Fibroblast of pulmonary artery (primary cell): ENCODE results near the gene PNPLA7.

Experiments used
- DNase-seq: peaks from one replicate; pipeline ENCODE4 v3.0.0-alpha.2; 2010; ENCODE audit warnings: low read depth
- H3K4me3 ChIP-seq: replicated peaks from 2 replicates; pipeline ENCODE4 v1.5.1; 2011; ENCODE audit warnings: low read depth, mild to moderate bottlenecking, control low read depth, low read length, moderate library complexity
- CTCF ChIP-seq: IDR thresholded peaks from 2 replicates; pipeline ENCODE4 v1.5.1; 2011; ENCODE audit warnings: mild to moderate bottlenecking, control low read depth, low read length, inconsistent platforms; ENCODE audit errors: missing control alignments

PNPLA7 gene

DNA sequence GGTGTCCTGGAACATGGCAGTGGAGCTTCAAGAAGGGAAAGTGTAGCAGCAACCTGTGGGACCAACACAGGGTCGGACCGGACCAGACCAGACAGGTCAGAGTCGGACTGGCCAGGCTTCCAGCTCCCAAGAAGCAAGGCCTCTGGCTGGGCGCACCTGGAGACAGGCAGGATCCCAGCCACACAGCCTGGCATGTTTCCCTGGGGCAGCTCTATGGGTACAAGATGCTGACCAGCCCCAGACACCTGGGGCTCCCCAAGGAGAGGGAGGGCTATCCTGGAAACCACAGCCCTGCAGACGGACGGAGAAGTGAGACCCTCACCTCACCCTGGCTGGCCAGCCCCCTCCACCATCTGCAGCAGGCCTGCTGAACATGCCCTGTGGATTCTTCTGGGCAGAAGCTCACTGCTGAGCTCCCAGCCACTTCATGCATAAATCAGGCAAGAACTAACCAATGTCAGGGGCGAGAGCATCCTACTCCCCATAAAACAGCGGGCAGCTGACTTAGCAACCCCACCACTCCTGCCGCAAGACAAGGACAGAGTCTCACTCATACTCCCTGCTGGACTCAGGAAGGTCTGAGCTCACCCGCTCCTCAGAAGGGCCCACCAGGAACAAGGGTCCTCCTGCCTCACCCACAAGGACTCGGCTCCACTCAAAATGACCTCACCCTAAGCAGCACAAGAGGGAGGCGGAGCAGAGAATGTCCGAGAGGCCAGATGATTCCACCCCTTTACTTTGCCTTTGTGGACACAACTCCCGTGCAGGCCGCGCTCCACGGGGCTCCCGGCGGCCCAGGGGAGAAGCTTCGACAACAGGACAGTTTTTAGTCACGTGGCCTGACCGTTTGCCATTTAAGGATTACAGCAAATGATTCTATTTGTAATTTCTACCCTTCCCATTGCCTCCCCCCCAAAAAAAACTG, 31.4 kb upstream of the PNPLA7 start:
- no peak overlapping the region for H3K4me3 ChIP-seq
- DNase-seq = no peak
- TF ChIP-seq CTCF = no peak

GRCh38 chr9:137580954-137581322, 30.7 kb upstream of the PNPLA7 start:
- TF ChIP-seq CTCF = no peak
- H3K4me3 ChIP-seq = no peak overlapping the region
- no peak for DNase-seq

DNA sequence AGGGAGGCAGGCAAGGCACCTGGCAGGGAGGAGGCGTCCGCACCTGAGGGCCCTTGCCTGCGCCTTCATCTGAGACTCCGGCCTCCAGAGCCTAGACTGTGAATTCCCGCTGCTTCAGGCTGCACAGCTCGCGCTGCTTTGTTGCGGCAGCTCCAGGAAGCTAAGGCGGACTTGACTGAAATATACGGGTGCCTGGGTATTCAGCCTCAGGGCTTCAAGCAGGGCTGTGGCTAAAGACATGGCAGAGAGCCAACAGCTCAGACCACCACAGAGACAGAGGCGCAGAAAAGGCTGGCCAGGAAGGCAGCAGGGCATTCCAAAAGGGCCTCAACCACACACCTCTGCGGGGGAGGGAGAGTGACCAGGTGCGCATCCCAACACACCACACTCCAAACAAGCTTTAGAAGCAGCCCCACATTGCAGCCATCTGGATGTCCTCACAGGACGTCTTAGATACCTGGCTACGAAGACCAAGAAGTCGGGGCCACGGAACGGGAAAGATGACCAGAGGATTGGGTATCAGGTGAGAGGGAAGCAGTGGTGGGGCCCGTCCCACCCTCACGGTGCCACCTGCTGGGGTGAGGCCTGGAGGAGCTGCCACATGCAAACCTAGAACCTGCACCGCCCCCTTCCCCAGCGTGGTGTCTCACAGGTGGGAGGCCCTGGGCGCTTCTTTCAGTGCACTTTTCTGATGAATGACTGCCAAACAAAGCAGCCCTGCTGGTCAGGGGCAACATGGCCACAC, 30.2 kb upstream of the PNPLA7 start:
- no peak overlapping the region for H3K4me3 ChIP-seq
- no peak for TF ChIP-seq CTCF
- no peak for DNase-seq

- peak overlapping the region; percentile 76 for H3K4me3 ChIP-seq
- DNase-seq = no peak
- no peak for TF ChIP-seq CTCF
Measured at GRCh38 chr9:137579259-137579604, 29.0 kb upstream of the PNPLA7 start.

DNA sequence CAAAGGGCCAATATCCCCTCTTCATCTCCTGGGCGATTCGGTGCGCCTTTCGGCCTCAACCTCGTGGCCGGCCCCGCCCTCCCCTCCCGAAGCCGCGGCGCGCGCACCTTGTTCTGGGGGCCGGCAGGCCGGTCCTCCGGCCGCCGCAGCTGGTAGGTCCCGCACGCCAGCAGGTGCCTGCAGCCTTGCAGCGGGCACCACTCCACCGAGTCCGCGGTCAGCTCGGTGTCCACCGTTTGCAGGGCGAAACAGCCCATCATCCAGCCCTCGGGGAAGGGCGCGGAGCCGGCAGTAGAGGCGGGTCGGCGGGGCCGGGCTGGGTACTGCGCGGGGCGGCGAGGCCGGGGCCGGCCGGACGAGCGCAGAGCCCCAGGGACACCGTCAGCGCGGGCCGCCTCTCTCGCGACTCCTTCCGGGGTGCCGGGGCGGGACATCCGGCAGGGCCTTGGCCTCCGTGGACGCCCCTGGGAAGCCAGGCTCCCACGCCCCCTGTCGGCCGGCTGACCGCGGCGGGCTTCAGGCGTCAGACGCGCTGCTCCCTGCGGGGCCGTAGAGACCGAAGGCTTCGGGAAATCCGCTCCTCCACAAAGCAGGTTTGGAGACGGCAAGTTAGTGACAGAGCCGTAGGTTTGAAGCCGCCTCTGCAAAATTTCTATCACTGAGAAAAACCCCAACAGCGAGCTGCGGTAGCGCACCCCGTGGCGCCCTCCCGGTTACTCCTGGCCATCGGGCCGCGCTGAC, 28.5 kb upstream of the PNPLA7 start, which contains the start of gene DPH7:
Gene DPH7, minus strand, starts transcription at position 408 of the 741 bp plus-strand sequence. Its CDS starts 148 bp downstream, at position 260.
- H3K4me3 ChIP-seq = peak within 1 kb of the TSS; percentile 76
- TF ChIP-seq CTCF = peak; percentile 65
- peak; percentile 91 for DNase-seq

DNA sequence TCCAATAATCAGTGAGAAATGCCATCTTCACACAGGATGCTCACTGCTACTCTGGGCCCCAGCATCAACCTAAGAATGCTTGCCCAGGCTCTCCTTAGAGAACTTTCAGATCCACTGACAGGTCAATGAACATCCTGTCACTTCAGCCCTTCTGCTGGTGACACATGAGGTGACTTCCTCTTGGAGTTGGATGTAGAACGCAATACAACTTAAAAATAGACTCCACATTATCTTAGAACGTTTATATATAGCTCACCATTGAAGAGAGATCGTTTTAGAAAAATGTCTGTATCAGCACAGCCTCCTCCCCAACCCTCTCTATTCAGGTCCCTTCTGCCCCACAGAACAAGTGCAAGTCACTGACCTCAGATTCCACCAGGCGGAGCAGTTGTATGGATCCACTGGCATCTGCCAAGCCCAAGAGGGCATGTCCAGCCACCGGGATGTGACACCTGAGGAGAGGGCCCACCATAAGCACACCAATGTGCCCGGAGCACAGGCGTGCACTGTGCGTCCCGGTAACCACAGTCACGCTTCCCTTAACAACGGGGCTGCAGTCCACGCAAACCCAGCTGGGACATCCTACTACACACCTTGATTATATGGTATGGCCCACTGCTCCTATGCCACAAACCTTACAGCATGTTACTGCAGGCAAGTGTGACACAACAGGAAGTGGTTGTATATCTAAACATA, 25.7 kb upstream of the PNPLA7 start:
- H3K4me3 ChIP-seq = no peak overlapping the region
- no peak for DNase-seq
- no peak for TF ChIP-seq CTCF
